GM21786 (cell line): ENCODE results near the gene IL12RB2.
"Not testable (repeated sequence)": the region's sequence is repeated elsewhere in the genome, so short reads cannot be mapped to it uniquely, and the experiment has no call there.

ENCODE experiments used
- ATAC-seq: cut with Tn5 transposase; IDR thresholded peaks from one replicate; pipeline ENCODE4 v1.9.1; 2021; ENCODE audit not compliant: unreplicated experiment

Gene IL12RB2

GRCh38 chr1:67430358-67431155 lies 122.9 kb downstream of the IL12RB2 start, which contains the start of gene SERBP1:
SERBP1 (minus strand) TSS chr1:67430402; CDS start chr1:67430300, 102 bp downstream.
- ATAC-seq, result peak; percentile 81

DNA sequence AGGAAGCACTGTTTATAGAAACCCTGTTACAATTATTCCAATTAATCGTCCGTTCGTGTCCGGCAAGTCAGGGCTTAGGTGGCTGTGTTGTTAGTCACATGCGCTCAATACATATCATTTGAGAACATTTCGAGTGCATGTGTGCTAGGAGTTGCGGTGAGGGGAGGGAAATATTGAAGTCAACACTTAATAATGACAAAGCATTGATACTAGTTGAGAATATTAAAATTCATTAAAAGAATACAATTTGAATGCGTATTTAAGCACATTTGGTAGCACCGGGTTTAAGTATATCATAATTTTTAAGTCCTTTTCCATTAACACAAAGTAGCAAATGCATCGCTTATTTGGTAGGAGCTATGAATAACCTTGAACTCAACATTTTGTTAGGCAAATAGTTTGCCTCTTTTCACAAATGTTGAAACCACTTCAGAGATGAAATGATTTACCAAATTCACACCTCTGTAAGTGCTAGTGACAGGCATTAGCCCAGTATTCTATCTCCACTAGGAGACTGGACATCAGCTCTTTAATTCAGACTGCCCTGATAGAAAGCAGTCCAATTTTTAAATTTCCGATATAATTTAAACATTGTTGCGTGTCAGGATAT lies 123.6 kb downstream of the IL12RB2 start:
- no peak for ATAC-seq

DNA sequence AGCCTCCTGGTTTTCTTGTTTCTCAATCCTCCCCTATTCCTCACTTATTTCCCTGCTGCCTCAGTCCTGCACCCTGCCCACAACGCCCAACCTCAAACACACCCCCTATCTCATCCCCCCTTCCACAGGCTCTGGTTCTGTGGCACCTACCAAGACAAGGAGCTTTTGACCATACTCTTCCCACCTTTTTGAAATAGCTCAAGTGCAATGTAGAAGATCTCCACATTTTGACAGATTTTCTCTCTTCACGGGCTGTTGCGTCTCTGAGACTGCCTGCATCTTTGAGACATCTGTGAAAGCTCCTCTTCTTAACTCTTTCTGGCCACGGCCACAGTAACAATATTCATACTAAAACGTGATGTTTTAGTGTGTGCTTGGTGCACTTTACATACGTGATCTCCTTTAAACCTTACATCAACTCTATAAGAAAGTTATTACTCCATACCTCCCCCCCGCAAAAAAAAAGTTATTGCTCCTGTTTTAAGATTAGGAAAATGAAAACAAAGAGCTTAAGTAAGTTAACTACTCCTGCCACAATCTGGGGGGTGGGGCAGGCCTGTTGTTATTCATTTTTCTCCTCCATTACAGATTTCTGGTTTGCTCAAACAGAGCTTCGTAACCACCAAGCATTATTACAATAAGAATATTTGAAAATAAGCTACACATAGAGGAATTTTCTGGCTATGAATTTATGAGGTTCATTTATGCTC lies 124.4 kb downstream of the IL12RB2 start:
- ATAC-seq, result no peak

DNA sequence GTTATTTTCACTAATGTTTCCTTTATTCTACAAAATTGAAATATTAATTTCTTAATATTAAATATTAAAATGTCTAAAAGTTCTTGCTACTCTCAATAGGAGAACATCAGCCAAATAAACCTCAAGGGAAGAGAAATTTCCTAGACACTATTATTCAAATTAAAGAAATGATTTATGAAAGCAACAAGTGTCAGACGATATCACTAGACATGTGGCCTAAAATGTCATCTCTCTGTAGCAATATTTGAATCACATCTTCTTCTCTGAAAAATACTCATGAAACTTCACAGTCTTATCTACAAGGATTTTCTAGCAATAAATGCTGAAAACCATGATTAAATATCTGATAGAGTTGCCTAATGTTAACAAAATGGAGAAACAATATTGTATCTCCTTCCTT lies 125.1 kb downstream of the IL12RB2 start:
- ATAC-seq, result no peak

GRCh38 chr1:67433837-67434236 lies 126.2 kb downstream of the IL12RB2 start:
- ATAC-seq, result no peak

- no peak for ATAC-seq
Observed at GRCh38 chr1:67434491-67434890, 126.8 kb downstream of the IL12RB2 start.

DNA sequence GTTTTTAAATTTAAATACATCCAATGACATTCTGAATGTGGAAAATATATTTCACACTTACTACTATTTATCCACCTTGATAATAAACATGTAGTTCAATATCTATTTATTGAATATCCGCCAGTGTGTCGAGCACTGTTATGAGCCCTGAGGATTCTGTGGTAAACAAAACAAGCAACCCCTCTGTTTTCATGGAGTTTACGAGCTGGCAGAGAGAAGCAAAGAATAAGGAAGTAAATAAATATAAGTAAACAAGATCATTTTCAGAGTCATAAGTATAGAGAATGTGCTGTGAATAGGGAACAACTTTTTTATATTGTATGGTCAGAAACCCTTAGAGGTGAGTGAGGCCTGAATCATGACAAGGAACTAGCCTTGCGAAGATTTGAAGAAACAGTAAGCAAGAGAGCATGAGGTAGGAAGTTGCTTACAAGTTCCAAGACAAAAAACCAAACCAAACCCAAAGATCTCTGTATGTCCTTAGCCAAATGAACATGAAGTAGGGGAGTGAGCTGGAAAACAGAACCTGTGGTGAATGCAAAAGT lies 128.9 kb downstream of the IL12RB2 start:
- ATAC-seq, result no peak

GRCh38 chr1:67437961-67438360 lies 130.3 kb downstream of the IL12RB2 start:
- ATAC-seq, result no peak

- no peak for ATAC-seq
Observed at GRCh38 chr1:67439277-67440029, 131.8 kb downstream of the IL12RB2 start.

- no peak for ATAC-seq
Observed at GRCh38 chr1:67440339-67440738, 132.7 kb downstream of the IL12RB2 start.

- peak; percentile 42 for ATAC-seq
Observed at GRCh38 chr1:67441183-67441582, 133.5 kb downstream of the IL12RB2 start.

DNA sequence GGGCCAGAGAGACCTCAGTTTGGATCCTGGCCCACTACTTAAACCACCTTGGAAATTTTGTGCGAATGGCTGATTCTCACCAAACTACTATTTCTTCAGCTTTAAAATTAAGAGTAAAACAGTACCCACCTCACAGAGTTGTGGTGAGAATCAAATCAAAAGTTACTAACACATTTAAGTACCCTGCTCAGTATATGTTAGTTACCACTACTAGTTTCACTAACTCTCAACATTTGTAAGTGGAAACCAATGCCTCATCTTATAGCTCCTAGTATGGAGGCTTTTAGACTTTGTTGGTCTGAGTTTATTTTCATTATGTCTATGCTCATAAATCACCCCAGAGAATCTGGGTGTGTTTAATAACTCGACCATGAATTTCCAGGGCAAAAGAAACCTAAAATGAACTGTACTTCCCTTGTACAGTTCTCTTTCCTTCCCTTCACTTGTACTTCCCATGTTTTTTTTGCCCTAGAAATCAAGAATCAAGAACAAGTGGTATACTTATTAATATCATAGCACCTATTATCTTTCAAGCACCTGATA lies 134.1 kb downstream of the IL12RB2 start:
- peak; percentile 36 for ATAC-seq

GRCh38 chr1:67446014-67446413 lies 138.3 kb downstream of the IL12RB2 start:
- ATAC-seq, result not testable (repeated sequence)
